HG03135 (cell line): Measurements from ENCODE around the gene SLF1.
A peak's percentile ranks its signal among the peaks of the same experiment; 100 is the strongest.
"Not testable (repeated sequence)": the region's sequence is repeated elsewhere in the genome, so short reads cannot be mapped to it uniquely, and the experiment has no call there.

Source experiments
- ATAC-seq: cut with Tn5 transposase; IDR thresholded peaks from one replicate; pipeline ENCODE4 v1.9.1; 2021; ENCODE audit warnings: mild to moderate bottlenecking, moderate library complexity; ENCODE audit not compliant: unreplicated experiment

The SLF1 gene

DNA sequence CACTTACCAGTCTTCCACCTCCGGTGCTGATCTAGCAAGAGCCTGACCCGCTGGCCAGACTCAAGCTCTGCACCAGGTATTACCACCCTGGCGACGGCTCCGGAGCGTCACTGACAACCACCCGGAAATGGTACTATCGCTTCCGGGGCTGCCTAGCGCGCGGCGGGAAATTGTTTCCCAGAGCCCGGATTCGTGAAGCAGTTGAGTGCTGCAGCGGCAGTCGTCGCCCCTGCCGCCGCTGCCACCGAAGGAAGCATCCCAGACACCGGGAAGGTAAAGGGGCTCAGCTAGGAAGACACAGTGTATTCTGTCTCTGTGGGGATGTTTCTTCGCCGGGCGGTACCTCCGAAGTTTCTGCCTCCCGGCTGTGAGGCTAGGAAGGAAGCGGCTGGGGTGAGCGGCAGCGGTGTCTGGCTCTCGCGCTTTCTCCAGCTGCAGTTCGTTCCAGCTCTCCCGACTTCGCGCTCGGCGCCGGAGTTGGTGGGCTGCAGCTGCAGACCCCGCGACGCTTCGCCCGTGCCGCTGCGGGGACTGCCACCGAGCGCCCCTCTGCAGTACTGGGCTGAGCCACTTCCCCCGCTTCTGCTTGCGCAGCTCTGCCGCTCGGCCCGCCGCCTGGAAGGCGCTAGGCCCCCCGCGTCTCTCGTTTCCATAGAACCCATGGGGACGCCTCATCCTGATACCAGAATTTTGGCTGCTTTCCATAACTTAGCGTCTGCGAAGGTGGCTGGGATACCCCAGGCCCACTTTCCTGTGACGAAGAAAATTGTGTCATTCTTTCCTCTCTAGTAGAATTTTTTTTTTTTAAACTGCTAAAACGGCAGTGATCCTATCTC lies at the start of gene SLF1, which contains the start of gene KIAA0825:
Gene SLF1 (plus strand): TSS at position 177 of the 836 bp plus-strand sequence. CDS start 10,142 bp downstream, outside the sequence.
Gene KIAA0825 (minus strand): TSS at position 112 of the 836 bp plus-strand sequence. CDS start 81,478 bp downstream, outside the sequence.
- ATAC-seq: peak; percentile 98

DNA sequence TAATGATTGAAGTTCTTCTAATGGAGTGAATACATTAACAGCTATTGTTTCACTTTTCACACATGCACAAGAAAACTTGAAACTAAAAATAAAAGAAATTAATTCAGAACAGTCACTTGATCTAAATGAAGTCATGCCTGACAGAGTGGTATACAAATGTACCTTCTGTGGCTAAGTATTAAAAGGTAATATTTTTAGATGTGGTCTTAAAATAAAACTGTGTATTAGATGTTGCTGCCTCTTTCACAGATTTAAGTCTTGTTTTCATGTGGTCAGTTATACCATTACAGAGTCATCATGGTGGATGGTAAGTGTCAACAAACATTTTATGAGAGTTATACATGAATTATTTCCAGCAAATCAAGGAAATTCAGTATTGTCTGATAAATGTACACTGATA lies 47.1 kb upstream of the SLF1 start:
- ATAC-seq: no peak

DNA sequence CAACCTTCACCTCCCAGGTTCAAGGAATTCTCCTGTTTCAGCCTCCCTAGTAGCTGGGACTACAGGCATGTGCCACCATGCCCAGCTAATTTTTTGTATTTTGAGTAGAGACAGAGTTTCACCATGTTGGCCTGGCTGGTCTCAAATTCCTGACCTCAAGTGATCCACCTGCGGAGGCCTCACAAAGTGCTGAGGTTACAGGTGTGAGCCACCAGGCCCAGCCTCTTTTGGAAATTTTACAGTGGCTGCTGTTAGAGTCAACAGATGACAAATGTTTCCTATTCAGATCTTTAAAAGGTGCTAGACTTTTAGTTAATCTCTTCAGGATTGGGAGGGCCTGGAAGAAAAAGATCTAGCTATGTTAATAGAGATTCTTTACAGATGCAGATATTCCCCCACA lies 45.1 kb upstream of the SLF1 start:
- ATAC-seq: not testable (repeated sequence)

DNA sequence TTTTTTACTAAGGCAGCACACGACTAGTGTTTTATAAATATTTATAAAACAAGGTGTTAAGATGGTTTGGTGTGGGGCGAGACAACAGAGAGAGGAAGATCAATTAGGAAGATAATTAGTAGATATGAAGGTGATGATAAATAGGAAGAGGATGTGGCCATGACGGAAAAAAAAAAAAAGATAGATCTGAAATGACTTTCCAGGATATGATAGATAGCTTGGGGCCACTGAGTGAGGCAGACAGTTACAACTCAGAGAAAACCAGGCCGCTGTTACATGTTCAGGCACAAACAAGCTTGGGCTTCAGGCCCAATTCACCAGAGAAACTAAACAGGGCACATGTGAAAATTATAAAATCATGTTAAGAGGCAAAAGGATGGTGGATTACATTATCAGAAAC lies 43.3 kb upstream of the SLF1 start:
- ATAC-seq: no peak

DNA sequence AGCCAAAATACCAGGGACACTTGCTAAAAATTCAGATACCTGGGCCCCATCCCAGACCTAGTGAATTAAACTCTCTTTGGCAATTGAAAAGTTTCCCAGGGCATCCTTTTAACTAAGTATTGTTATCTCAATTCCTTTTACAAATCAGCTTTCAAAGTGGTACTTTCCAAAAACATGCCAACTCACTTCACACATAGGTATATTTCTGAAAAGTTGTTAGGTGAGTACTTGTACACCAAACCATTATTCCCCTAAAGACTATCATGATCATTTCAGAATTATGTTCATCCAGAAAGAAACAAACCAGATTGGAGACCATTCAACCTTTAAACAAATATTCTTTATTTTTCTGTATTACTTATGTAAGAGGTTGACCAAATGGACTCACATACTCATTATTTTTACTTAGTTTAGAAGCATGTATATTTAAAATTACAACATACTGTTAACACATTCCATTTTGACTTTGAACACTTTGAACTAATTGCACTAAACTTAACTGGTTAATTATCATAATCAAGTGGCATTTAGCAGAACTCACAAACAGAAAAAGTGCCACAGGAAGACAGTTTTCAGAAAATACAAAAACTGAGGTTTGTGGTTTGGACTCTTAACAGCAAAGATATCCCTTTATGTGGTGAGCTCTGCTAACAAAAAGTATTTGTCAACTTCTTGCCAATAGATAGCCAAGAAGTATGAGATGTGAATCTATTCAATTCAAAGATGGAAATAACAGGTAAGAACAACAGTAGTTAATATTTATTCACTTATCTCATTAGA lies 40.8 kb upstream of the SLF1 start:
- ATAC-seq: peak; percentile 80

DNA sequence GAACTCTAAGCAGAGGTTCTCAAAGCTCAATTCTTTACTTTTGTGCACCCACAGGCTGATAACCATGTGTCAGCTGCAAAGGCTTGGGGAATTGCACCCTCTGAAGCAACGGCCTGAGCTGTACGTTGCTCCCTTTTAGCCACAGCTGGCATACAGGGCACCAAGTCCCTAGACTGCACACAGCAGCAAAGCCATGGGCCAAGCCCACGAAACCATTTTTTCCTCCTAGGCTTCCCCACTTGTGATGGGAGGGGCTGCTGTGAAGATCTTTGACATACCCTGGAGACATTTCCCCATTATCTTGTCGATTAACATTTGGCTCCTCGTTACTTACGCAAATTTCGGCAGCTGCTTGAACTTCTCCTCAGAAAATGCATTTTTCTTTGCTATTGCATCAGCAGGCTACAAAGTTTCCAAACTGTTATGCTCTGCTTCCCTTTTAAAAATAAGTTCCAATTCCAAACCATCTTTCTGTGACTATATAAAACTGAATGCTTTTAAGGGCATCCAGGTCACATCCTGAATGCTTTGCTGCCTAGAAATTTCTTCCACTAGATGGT lies 23.1 kb upstream of the SLF1 start:
- ATAC-seq: no peak

DNA sequence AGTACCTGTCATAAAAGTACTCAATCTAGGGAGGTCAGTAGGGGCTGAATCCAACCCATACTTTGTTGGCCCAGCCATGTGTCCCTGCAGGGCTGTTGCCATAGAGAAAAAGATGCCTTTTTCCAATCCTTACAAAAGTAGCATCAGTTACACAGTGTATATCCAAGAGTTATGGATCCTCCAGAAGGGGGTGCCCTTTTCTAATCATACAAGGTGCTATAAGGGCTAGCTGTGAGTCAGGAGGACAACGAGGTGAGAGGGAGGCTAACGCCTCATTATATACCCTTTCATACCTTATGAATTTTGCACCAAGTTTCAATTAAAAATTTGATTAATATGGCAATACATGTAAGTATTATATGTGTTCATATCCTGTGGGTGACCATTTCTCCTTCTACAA lies 4.9 kb upstream of the SLF1 start:
- ATAC-seq: no peak

DNA sequence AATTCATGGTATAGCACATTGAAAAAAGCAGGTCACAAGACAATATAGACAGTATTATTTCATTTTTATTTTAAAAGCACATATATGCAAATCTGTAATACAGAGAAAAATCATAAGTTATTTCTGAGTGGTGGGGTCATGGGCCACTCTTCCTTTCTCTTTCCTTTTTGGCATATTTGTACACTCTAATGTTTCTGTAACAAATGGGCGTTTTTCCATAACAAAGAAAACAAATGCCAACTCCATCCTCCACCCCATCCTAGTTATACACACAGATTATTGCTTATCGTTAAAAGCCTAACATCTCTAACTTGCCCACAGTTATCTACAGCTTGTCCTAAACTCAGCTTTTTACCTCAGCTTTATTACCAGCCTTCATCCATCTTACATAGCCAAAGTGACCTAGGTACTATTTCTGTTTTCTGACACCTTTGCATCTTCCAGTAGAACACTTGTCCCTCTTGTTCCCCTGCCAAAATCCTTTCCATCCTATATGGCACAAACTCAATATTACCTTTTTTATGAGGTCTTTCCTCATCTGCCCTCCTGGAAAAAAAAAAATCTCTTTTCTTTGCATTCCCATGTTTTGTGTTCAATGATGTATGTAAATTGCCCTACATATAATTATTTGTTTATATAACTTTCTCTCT lies 4.2 kb upstream of the SLF1 start:
- ATAC-seq: no peak

DNA sequence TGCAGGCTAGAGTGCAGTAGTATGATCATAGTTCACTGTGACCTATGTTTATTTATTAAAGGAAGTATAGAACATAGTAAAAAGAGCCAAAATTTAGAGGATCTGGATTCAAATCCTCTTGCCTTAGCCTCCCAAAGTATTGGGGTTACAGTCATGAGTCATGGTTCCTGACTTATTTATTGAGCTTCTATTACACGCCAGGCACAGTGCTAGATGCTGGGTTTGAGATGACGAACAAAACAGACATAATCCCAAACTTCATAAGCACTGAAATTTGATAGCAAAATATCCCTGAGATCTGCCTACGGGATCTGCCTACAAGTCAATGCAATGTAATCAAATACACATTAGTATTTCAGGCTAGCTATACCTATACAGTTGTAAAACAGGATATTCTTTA lies 2.6 kb upstream of the SLF1 start:
- no peak for ATAC-seq

DNA sequence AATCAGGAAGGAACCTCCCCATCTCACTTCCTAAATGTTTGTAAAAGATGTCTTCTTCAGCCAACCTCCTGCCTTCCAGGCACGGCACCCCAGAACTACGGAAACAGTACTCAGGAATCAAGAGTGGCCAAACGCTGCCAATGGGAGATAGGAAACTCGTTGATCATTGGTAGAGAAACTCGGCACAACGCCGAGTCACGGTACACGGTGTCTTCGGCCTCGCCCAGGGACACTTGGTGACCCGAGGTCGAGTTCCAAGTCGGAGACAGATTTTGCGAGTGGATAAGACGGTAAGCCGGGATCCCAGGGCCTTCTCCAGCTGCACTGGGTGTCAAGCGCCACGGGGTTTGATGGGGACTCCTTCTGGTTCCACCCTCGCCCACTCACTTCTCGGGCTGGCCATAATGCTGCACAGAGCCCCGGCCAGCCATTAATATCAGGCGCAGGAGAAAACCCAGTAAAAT lies 408 bp upstream of the SLF1 start:
- ATAC-seq: peak; percentile 32

DNA sequence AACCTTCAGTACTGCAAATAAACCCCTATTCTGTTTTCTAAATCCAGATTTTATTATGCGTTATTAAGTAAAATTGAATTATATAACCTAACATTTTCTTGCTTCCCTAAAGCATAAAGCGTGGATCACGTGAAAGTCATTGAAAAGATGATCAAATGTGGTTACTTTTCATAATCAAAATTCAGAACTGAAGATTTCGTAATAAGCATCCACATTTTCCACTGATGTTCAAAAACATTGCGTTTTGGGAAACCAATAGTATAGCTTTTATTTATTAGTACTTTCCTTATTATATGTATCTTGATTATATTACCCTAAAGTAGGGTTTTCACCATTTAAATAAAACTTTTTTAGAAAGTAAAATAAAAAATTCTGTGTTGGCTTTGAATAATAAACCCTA lies 1.8 kb downstream of the SLF1 start:
- ATAC-seq: no peak

DNA sequence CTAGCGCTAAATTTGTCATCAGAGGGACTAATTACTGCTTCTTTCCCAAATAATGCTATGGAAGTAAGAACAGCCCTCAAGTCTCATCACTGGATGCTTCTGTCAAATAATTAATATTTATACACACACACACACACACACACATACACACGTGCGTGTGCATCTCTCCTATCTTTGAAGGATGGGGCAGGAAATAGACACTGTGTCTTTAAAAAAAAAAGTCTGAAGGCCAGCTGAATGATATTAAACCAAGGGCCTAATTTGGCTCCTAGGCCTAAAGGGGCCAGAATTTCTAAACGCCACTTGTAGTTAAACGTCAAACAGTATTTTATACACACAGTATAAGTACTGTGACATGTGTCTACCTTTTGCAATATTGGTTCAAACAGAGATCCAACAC lies 3.3 kb downstream of the SLF1 start:
- no peak for ATAC-seq

DNA sequence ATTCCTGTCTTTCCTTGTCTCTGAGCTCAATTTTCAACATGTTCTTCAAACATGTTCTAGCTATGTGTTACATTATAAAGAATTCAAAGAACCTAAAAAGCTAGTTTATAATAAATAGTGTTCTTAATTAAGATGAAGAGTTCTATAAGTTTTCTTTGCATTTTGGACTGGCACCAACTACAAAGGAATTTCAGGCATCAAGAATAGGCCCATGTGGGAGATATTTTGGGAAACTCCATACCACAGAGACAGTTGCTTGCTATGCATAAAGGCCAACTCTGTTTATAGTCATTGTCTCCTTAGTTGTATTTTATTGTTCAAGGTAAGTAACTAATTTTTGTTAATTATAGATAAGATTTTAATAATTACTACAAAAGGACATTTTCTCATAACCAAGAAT lies 4.5 kb downstream of the SLF1 start:
- ATAC-seq: no peak

DNA sequence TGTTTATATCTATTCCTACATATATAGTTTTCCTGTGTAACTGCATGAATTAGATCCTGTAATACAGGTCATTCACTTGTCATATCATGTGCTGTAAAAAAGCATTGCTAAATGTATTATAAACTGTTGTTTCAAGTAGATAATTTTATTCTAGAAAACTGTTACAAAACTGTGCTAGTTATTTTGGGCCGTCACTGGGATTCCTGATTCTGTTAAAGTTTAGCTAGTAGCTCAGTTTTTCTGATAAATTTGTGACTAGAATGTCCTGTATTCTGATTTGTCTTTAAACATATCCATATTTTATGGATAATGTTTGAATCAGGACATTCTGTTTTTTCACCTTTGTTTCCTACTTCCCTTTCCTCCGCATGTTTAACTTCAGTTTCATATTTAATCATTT lies 5.4 kb downstream of the SLF1 start:
- ATAC-seq: no peak

DNA sequence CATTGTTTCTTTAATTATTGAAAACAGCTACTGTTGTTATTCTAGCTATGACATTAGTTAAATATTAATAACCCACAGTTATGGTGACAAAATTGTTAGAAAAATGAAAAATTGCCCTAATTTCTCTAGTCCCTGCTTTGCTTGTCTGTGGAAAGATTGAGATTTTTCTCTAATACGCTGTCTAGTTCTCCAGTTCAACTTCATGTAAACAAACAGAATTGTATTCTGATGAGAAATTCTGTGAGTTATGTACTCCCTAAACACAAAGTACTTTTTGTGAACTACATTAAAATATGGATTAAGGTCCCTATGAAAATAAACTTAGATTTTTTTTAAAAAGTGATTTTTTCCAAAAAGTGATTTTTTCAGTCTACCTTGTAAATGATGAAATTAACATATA lies 8.7 kb downstream of the SLF1 start:
- no peak for ATAC-seq

DNA sequence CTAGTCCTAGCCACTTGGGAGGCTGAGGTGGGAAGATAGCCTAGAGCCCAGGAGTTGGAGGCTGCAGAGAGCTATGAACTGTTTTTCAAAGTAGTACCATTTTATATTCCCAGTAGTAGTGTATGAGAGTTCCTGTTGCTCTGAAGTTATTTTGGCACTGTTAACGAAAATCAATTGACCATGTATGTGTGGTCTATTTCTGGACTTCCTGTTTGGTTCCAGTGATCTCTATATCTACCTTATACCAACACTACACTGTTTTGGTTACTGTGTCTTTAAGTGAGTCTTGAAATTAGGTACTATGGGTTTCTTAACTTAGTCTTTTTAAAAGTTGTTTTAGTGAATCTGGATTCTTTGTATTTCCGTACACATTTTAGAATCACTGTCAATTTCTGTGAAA lies 13.6 kb downstream of the SLF1 start:
- peak; percentile 97 for ATAC-seq

DNA sequence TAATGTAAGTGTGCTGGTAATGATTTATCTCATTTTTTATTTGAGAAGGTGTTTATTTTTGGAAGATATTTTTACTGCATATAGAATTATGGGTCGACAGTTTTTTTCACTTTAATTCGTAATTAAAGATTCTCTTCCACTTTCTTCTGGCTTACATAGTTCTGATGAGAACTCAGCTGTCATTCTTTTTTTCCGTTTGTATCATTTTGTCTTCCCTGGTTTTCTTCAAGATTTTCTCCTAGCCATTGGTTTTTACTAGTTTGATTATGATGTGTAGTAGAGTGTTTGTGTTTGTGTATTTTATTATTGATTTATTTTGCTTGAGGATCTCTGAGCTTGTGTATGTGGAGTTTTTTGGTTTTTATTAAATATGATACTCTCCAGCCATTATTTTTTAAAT lies 21.7 kb downstream of the SLF1 start:
- no peak for ATAC-seq

DNA sequence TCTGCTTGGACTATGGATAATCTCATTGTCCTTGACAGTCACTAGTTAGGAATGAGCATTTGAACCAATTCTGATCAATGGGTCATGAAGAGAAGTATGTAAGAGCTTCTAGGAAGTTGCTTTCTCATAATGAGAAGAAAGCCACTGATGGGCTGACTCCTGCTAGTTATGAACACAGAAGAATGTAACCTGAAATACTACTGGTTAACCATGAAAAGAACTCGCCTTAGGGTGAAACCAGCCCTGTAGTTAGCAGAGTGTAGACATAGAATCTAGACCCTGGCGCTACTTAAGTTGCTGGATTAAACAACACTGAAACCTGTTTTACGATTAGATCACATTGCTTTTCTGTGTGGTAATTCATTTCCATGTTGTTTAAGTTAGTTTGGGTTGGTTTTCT lies 26.6 kb downstream of the SLF1 start:
- ATAC-seq: no peak

DNA sequence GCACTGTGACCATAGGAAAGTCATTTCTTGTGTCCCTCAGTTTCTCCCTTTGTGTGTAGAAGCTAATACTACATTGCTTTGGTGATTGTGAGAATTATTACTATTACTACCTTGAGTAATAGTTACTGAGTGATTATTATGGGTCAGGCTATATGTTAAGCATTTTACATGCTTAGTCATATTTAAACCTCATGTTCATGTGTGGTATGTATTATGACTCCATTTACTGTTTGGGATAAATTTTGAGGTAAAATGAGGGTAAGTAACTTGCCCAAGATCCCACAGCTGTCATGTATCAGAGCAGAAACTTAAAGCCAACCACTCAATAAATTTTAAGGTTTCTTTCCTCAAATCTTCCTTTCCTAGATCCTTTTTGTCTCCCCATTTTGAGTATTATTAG lies 28.3 kb downstream of the SLF1 start:
- no peak for ATAC-seq

DNA sequence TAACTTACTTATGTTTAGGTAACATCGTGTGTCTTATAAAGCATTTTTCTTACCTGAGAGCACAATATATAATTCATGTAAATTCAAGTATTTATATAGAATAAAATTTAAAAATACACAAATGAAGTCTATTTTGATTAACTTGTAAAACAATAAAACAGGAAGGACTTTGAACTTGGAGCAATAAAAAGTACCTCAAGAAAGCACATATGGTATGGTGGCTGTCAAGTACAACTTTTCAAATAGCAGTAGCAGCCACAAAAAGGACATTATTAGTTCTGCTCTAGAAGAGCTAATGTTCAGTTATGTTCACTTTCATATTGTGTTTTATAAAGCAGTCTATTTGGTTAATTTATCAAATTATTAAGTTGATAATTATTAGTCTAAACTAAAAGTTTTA lies 31.4 kb downstream of the SLF1 start:
- no peak for ATAC-seq

DNA sequence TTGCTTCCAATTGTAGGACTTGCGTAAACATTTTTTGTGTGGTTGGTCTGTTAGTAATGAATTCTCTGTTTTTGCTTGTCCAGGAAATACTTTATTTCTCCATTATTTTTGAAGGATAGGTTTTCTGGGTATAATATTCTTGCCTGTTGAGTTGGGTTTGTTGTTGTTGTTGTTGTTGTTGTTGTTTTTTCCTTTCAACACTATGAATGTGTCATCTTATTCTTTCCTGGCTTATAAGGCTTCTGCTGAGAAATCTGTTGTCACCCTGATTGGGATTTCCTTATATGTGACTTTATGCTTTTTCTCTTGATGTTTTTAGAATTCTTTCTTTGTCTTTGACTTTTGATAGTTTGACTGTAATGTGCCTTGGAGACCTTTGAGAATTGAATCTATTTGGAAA lies 39.8 kb downstream of the SLF1 start:
- no peak for ATAC-seq
